HG03521 (cell line): Measurements from ENCODE around the gene TENM4.
A peak's percentile ranks its signal among the peaks of the same experiment; 100 is the strongest.

Source experiments
- ATAC-seq: cut with Tn5 transposase; IDR thresholded peaks from one replicate; pipeline ENCODE4 v1.9.1; 2021; ENCODE audit warnings: mild to moderate bottlenecking, moderate library complexity; ENCODE audit not compliant: unreplicated experiment

The TENM4 gene

GRCh38 chr11:79440571-79441460 lies at the start of gene TENM4:
Gene TENM4, minus strand, starts transcription at chr11:79441030. Its CDS starts 371,086 bp downstream, at chr11:79069944.
- ATAC-seq, result peak; percentile 42

- no peak for ATAC-seq
Measured at GRCh38 chr11:79488286-79488685, 47.5 kb upstream of the TENM4 start.

- ATAC-seq, result no peak
Measured at GRCh38 chr11:79487412-79487811, 46.6 kb upstream of the TENM4 start.

- ATAC-seq, result no peak
Measured at GRCh38 chr11:79486242-79486984, 45.6 kb upstream of the TENM4 start.

GRCh38 chr11:79485694-79486093 lies 44.9 kb upstream of the TENM4 start:
- ATAC-seq, result no peak

- no peak for ATAC-seq
Measured at GRCh38 chr11:79484872-79485271, 44.0 kb upstream of the TENM4 start.

GRCh38 chr11:79482800-79483199 lies 42.0 kb upstream of the TENM4 start:
- peak; percentile 79 for ATAC-seq

- ATAC-seq, result no peak
Measured at GRCh38 chr11:79481795-79482194, 41.0 kb upstream of the TENM4 start.

- ATAC-seq, result no peak
Measured at GRCh38 chr11:79480864-79481263, 40.0 kb upstream of the TENM4 start.

GRCh38 chr11:79472819-79473529 lies 32.1 kb upstream of the TENM4 start:
- no peak for ATAC-seq

- ATAC-seq, result no peak
Measured at GRCh38 chr11:79471071-79471844, 30.4 kb upstream of the TENM4 start.

- ATAC-seq, result no peak
Measured at GRCh38 chr11:79470161-79470560, 29.3 kb upstream of the TENM4 start.

- no peak for ATAC-seq
Measured at GRCh38 chr11:79467761-79468160, 26.9 kb upstream of the TENM4 start.

- no peak for ATAC-seq
Measured at GRCh38 chr11:79466411-79466810, 25.6 kb upstream of the TENM4 start.

GRCh38 chr11:79465160-79465559 lies 24.3 kb upstream of the TENM4 start:
- no peak for ATAC-seq

GRCh38 chr11:79461666-79462645 lies 21.1 kb upstream of the TENM4 start:
- ATAC-seq, result no peak

- ATAC-seq, result no peak
Measured at GRCh38 chr11:79461144-79461543, 20.3 kb upstream of the TENM4 start.

- no peak for ATAC-seq
Measured at GRCh38 chr11:79458709-79459108, 17.9 kb upstream of the TENM4 start.

- ATAC-seq, result no peak
Measured at GRCh38 chr11:79456501-79456900, 15.7 kb upstream of the TENM4 start.
